Skeletal muscle tissue (tissue), 4 donors: ENCODE data around the gene LRWD1. TPM values are rescaled to one million over a fixed set of nuclear protein-coding genes. Genes with fewer than 3 reads are reported as not detected.
"Not testable (repeated sequence)": the region's sequence is repeated elsewhere in the genome, so short reads cannot be mapped to it uniquely, and the experiment has no call there.

Experiments
- H3K27ac ChIP-seq: one replicate; pipeline ENCODE4 v1.7.0; 2013; ENCODE audit warnings: mild to moderate bottlenecking, low read depth, low read length, inconsistent platforms
- H3K27me3 ChIP-seq, 3 donors: one replicate each; pipeline ENCODE4 v1.7.0; 2013; ENCODE audit warnings: low read length in 3 of 3; ENCODE audit not compliant: control insufficient read depth in 3 of 3, insufficient read depth in 3 of 3
- H3K36me3 ChIP-seq, 3 donors: one replicate each; pipeline ENCODE4 v1.7.0; 2013; ENCODE audit warnings: low read length in 3 of 3; ENCODE audit not compliant: control insufficient read depth in 3 of 3, insufficient read depth in 3 of 3
- H3K4me1 ChIP-seq, 3 donors: one replicate each; pipeline ENCODE4 v1.7.0; 2013; ENCODE audit warnings: low read length in 3 of 3, mild to moderate bottlenecking in 3 of 3; ENCODE audit not compliant: control insufficient read depth in 3 of 3, insufficient read depth in 3 of 3
- H3K4me3 ChIP-seq, 3 donors: one replicate each; pipeline ENCODE4 v1.7.0; 2013; ENCODE audit warnings: low read length in 3 of 3
- H3K9ac ChIP-seq, 3 donors: one replicate each; pipeline ENCODE4 v1.7.0; 2013; ENCODE audit warnings: low read length in 3 of 3, mild to moderate bottlenecking in 3 of 3, moderate library complexity in 2 of 3, low read depth in 1 of 3
- H3K9me3 ChIP-seq, 3 donors: one replicate each; pipeline ENCODE4 v1.7.0; 2013; ENCODE audit warnings: low read length in 3 of 3; ENCODE audit not compliant: control insufficient read depth in 3 of 3
- total RNA-seq: library from RNA; depleted of rRNA; stranded (reverse); fragments of >200 nt; gene quantifications from one replicate; pipeline ENCODE4 v1.2.3, GENCODE V29; 2014
- donor health status: Osteomylitis.

LRWD1 gene
- total RNA-seq, 1 donor from 2014 or later: 12.5 TPM

GRCh38 chr7:102467581-102468477 is 3.0 kb downstream of the LRWD1 start:
- Histone ChIP-seq H3K9ac (no peak overlapping the region), H3K4me3 (no peak overlapping the region), H3K4me1 (peaks cover 19 to 32% (median 21%) of the 10 kb centered on the region in 3 donors), H3K36me3 (peaks cover 9 to 14% (median 10%) of the 10 kb centered on the region in 3 donors), H3K27ac (no peak overlapping the region), H3K9me3 (no peaks in the 10 kb centered on the region), H3K27me3 (no peaks in the 10 kb centered on the region)

- Histone ChIP-seq H3K27ac (no peak overlapping the region), H3K9me3 (no peaks in the 10 kb centered on the region), H3K27me3 (no peaks in the 10 kb centered on the region), H3K4me3 (no peak overlapping the region), H3K9ac (no peak overlapping the region), H3K4me1 (peaks cover 14 to 32% (median 18%) of the 10 kb centered on the region in 3 donors), H3K36me3 (peaks cover 12 to 18% (median 14%) of the 10 kb centered on the region in 3 donors)
These were observed 3.9 kb downstream of the LRWD1 start for GRCh38 chr7:102468478-102469350.

DNA sequence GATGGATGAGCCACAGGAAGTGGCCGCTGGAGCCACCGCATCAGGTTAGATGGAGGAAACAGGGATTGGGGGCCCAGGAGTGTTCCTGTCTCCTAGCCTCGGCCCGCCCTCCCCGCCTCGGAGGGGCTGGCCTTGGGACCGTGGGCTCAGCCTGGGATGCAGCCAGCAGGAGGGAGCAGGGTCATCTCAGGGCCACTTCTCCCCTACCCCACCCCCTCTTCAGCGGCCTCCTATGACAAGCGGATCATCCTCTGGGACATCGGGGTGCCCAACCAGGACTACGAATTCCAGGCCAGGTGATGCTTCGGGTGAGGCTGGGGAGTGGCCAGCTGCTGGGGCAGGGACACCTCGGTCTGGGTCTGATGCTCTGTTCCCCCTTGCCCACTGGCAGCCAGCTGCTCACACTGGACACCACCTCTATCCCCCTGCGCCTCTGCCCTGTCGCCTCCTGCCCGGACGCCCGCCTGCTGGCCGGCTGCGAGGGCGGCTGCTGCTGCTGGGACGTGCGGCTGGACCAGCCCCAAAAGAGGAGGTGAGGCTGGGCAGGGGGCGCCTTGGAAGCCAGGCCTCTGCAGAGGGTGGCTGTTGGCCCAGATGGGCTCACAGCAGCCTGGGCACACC is 4.7 kb downstream of the LRWD1 start:
- H3K27me3 ChIP-seq: no peaks in the 10 kb centered on the region
- peaks cover 7 to 26% (median 13%) of the 10 kb centered on the region in 3 donors for H3K4me1 ChIP-seq
- peaks cover 12 to 18% (median 14%) of the 10 kb centered on the region in 3 donors for H3K36me3 ChIP-seq
- no peaks in the 10 kb centered on the region for H3K9me3 ChIP-seq
- no peak overlapping the region for H3K9ac ChIP-seq
- H3K27ac ChIP-seq: no peak overlapping the region
- H3K4me3 ChIP-seq: no peak overlapping the region

DNA sequence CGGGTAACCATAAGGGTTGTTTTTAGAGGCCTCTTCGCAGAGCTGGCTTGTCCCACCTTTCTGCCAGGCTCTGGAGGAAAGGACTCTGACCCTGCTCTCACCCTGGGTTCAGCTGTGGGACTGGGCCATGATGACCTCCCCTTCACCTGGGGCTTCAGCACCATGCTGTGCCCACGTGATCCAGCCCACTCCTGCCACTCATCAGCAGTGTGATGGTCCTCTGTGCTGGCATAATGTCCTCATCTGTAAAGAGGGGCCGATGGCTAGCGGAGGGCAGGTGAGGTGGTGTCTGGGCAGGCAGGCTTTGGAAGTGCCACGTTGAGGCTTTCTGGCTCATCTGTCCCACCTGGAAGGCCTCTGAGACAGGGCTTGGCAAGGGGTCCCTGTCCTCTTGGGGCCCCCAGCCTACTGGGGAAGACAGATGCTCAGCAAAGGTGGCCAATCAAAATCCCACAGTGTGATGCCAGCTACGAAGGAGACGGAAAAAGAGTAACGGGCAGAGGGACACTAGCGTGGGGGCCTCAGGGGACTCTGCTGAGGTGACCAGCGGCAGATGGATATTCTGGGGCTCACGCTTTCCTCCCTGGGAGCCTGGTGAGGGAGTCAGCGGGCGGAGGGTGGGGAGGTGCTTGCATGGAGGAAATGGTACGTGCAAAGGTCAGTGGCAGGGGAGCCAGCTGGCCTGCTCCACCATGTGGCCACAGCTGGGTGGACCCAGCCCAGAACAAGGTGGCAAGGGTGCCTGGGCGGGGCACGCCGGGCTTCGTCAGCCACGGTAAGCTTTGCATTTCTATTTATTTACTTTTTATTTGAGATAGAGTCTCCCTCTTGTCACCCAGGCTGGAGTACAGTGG is 5.4 kb downstream of the LRWD1 start:
- Histone ChIP-seq H3K9me3 (no peaks in the 10 kb centered on the region), H3K36me3 (peaks cover 12 to 18% (median 14%) of the 10 kb centered on the region in 3 donors), H3K27me3 (no peaks in the 10 kb centered on the region), H3K4me3 (no peak overlapping the region), H3K4me1 (peaks cover 6 to 22% (median 13%) of the 10 kb centered on the region in 3 donors), H3K27ac (no peak overlapping the region), H3K9ac (peak overlapping the region in 1 of 3 donors; percentile 33)

- H3K9me3 ChIP-seq: no peaks in the 10 kb centered on the region
- peaks cover 0 to 13% (median 5%) of the 10 kb centered on the region in 3 donors for H3K4me1 ChIP-seq
- no peaks in the 10 kb centered on the region for H3K27me3 ChIP-seq
- H3K9ac ChIP-seq: no peak overlapping the region
- peaks cover 12 to 18% (median 14%) of the 10 kb centered on the region in 3 donors for H3K36me3 ChIP-seq
- H3K4me3 ChIP-seq: no peak overlapping the region
- no peak overlapping the region for H3K27ac ChIP-seq
These were observed 7.0 kb downstream of the LRWD1 start for GRCh38 chr7:102471791-102472125.

- Histone ChIP-seq H3K4me3 (no peak overlapping the region), H3K36me3 (peaks cover 12 to 18% (median 12%) of the 10 kb centered on the region in 3 donors), H3K9ac (no peak overlapping the region), H3K27me3 (no peaks in the 10 kb centered on the region), H3K4me1 (peaks cover 0 to 13% (median 5%) of the 10 kb centered on the region in 3 donors), H3K9me3 (no peaks in the 10 kb centered on the region), H3K27ac (no peak overlapping the region)
These were observed 7.6 kb downstream of the LRWD1 start for GRCh38 chr7:102472126-102473041.

GRCh38 chr7:102473271-102473991 is 8.6 kb downstream of the LRWD1 start:
- H3K27me3 ChIP-seq: no peaks in the 10 kb centered on the region
- peak overlapping the region in 2 of 3 donors; percentile 25 to 33 for H3K9ac ChIP-seq
- H3K4me3 ChIP-seq: no peak overlapping the region
- peaks cover 0 to 13% (median 5%) of the 10 kb centered on the region in 3 donors for H3K4me1 ChIP-seq
- no peaks in the 10 kb centered on the region for H3K9me3 ChIP-seq
- peaks cover 8 to 18% (median 10%) of the 10 kb centered on the region in 3 donors for H3K36me3 ChIP-seq
- H3K27ac ChIP-seq: no peak overlapping the region

DNA sequence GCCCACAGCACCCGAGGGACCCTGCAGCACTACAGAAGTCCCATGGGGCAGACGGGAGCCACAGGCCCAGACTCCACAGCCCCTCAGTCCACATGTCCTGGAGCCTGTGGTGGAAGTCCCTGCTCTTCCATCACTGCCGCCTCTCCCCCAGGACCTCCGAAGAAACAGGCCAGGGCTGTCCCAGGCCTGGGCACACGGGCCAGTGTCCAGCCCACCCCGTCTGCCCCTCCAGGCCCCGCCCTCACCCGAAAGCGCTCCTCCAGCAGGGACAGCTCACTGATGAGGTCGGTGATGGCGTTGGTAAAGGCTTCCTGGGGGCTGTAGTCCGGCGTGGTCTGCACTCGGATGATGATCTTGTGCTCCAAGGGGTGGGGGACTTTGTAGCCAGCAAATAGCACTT is 9.3 kb downstream of the LRWD1 start:
- H3K9ac ChIP-seq, H3K27ac ChIP-seq, H3K27me3 ChIP-seq, H3K4me3 ChIP-seq, H3K9me3 ChIP-seq: not testable (repeated sequence)
- Histone ChIP-seq H3K4me1 (peaks cover 0 to 13% (median 5%) of the 10 kb centered on the region in 3 donors), H3K36me3 (peaks cover 7 to 18% (median 9%) of the 10 kb centered on the region in 3 donors)
